NCI-H1105 (cell line): Measurements from ENCODE around the gene WIPF1.

ENCODE experiments used
- DNase-seq: peaks from one replicate; lab custom pipeline; 2025; lab: John Stamatoyannopoulos, UW

WIPF1 gene

GRCh38 chr2:174618179-174618578, 20.6 kb upstream of the WIPF1 start:
- no peak for DNase-seq

- no peak for DNase-seq
Measured at GRCh38 chr2:174617718-174618117, 20.1 kb upstream of the WIPF1 start.

- DNase-seq = no peak
Measured at GRCh38 chr2:174617120-174617519, 19.5 kb upstream of the WIPF1 start.

GRCh38 chr2:174615871-174616436, 18.4 kb upstream of the WIPF1 start:
- no peak for DNase-seq

GRCh38 chr2:174614261-174614660, 16.7 kb upstream of the WIPF1 start:
- no peak for DNase-seq

- no peak for DNase-seq
Measured at GRCh38 chr2:174613531-174613930, 15.9 kb upstream of the WIPF1 start.

GRCh38 chr2:174612970-174613369, 15.4 kb upstream of the WIPF1 start:
- no peak for DNase-seq

- no peak for DNase-seq
Measured at GRCh38 chr2:174611854-174612253, 14.2 kb upstream of the WIPF1 start.

- no peak for DNase-seq
Measured at GRCh38 chr2:174611006-174611405, 13.4 kb upstream of the WIPF1 start.

- no peak for DNase-seq
Measured at GRCh38 chr2:174610243-174610995, 12.8 kb upstream of the WIPF1 start.

- no peak for DNase-seq
Measured at GRCh38 chr2:174609261-174609660, 11.7 kb upstream of the WIPF1 start.

- no peak for DNase-seq
Measured at GRCh38 chr2:174608866-174609214, 11.2 kb upstream of the WIPF1 start.

GRCh38 chr2:174607989-174608865, 10.6 kb upstream of the WIPF1 start:
- no peak for DNase-seq

GRCh38 chr2:174607584-174607983, 10.0 kb upstream of the WIPF1 start:
- DNase-seq = no peak

GRCh38 chr2:174606336-174606735, 8.7 kb upstream of the WIPF1 start:
- DNase-seq = no peak

GRCh38 chr2:174605687-174606086, 8.1 kb upstream of the WIPF1 start:
- no peak for DNase-seq

GRCh38 chr2:174603280-174603679, 5.7 kb upstream of the WIPF1 start:
- DNase-seq = peak; percentile 43

- DNase-seq = no peak
Measured at GRCh38 chr2:174602745-174603144, 5.1 kb upstream of the WIPF1 start.

GRCh38 chr2:174600349-174600748, 2.7 kb upstream of the WIPF1 start:
- DNase-seq = no peak

- DNase-seq = no peak
Measured at GRCh38 chr2:174599310-174599921, 1.8 kb upstream of the WIPF1 start.

- DNase-seq = no peak
Measured at GRCh38 chr2:174597009-174597344, 627 bp downstream of the WIPF1 start.

GRCh38 chr2:174595891-174596397, 1.7 kb downstream of the WIPF1 start:
- DNase-seq = no peak
